PFSK-1 (cell line): ENCODE data around the gene PIP4K2A.

ENCODE experiments used
- FOXP2 ChIP-seq: optimal IDR thresholded peaks from 2 replicates; pipeline ENCODE3; 2011; ENCODE audit warnings: borderline replicate concordance, control low read depth, inconsistent platforms; ENCODE audit not compliant: insufficient read depth; ENCODE audit errors: extremely low read length, extremely low read depth
- POLR2AphosphoS5 ChIP-seq: IDR thresholded peaks from 2 replicates; pipeline ENCODE4 v1.6.1; 2012; ENCODE audit warnings: low read depth, mild to moderate bottlenecking, control low read depth, low read length, moderate library complexity
- REST ChIP-seq, 2 experiments: IDR thresholded peaks; 2 replicates each; pipeline versions ENCODE4 v1.6.1 to v1.8.0; 2011 to 2012; ENCODE audit warnings: low read depth in 2 of 2, low read length in 2 of 2, control low read depth in 1 of 2, inconsistent platforms in 1 of 2, mild to moderate bottlenecking in 1 of 2, moderate library complexity in 1 of 2; ENCODE audit not compliant: insufficient read depth in 1 of 2
- SIN3A ChIP-seq: IDR thresholded peaks from 2 replicates; pipeline ENCODE4 v1.6.1; 2012; ENCODE audit warnings: mild to moderate bottlenecking, low read length, moderate library complexity, borderline replicate concordance; ENCODE audit not compliant: insufficient read depth
- TAF1 ChIP-seq: IDR thresholded peaks from 2 replicates; pipeline ENCODE4 v1.6.1; 2012; ENCODE audit warnings: low read length, control low read depth, borderline replicate concordance; ENCODE audit not compliant: insufficient read depth

PIP4K2A gene

GRCh38 chr10:22676435-22676834, 37.9 kb downstream of the PIP4K2A start:
- TF ChIP-seq SIN3A (no peak), POLR2AphosphoS5 (no peak), REST (IDR thresholded peaks at IDR 0.05; ENCODE audit: insufficient read depth in 1 of 2, low read depth in 2 of 2, low read length in 2 of 2) (no peak), FOXP2 (no peak), TAF1 (no peak)

GRCh38 chr10:22674573-22674930, 39.8 kb downstream of the PIP4K2A start:
- no peak for TF ChIP-seq REST (IDR thresholded peaks at IDR 0.05; ENCODE audit: insufficient read depth in 1 of 2, low read depth in 2 of 2, low read length in 2 of 2)
- TF ChIP-seq TAF1 = no peak
- no peak for TF ChIP-seq SIN3A
- TF ChIP-seq POLR2AphosphoS5 = no peak
- TF ChIP-seq FOXP2 = no peak

GRCh38 chr10:22673785-22674572, 40.4 kb downstream of the PIP4K2A start:
- no peak for TF ChIP-seq SIN3A
- no peak for TF ChIP-seq POLR2AphosphoS5
- TF ChIP-seq FOXP2 = no peak
- TF ChIP-seq REST (IDR thresholded peaks at IDR 0.05; ENCODE audit: insufficient read depth in 1 of 2, low read depth in 2 of 2, low read length in 2 of 2) = no peak
- TF ChIP-seq TAF1 = no peak

GRCh38 chr10:22673091-22673392, 41.3 kb downstream of the PIP4K2A start:
- no peak for TF ChIP-seq SIN3A
- TF ChIP-seq FOXP2 = no peak
- no peak for TF ChIP-seq TAF1
- TF ChIP-seq REST (IDR thresholded peaks at IDR 0.05; ENCODE audit: insufficient read depth in 1 of 2, low read depth in 2 of 2, low read length in 2 of 2) = no peak
- no peak for TF ChIP-seq POLR2AphosphoS5

GRCh38 chr10:22672319-22673090, 41.9 kb downstream of the PIP4K2A start:
- TF ChIP-seq SIN3A = no peak
- 0 out of 2 replicates have a peak, but pooled peaks have one; percentile 21 for TF ChIP-seq TAF1
- TF ChIP-seq REST (IDR thresholded peaks at IDR 0.05; ENCODE audit: insufficient read depth in 1 of 2, low read depth in 2 of 2, low read length in 2 of 2) = no peak
